Measurements from ENCODE around the gene HECTD1.

HECTD1 gene

DNA sequence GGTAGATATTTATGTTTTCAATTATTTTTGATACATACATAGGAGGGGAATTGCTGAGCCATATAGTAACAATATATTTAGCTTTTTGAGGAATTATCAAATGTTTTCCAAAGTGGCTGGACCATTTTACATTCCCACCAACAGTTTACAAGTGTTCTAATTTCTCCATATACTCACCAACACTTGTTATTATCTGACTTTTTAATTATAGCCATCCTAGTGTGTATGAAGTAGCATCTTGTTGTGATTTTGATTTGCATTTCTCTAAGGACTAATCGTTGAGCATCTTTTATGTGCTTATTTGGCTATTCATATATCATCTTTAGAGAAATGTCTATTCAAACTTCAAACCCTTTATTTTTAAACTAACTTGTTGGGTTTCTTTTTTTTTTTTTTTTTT, 17.2 kb upstream of the HECTD1 start:
- Histone ChIP-seq H2AFZ (ENCODE audit: low read length, unreplicated experiment) (no peak overlapping the region), H3K79me2 (ENCODE audit: control insufficient read depth, insufficient read depth, low read length, unreplicated experiment) (no peaks in the 10 kb centered on the region), H3K27ac (ENCODE audit: low read depth, low read length) (no peak overlapping the region), H3K4me3 (ENCODE audit: low read depth, low read length) (no peak overlapping the region), H3K4me1 (ENCODE audit: control insufficient read depth, insufficient read depth, low read length, unreplicated experiment) (peaks cover 15% of the 10 kb centered on the region), H3K27me3 (ENCODE audit: insufficient read depth, low read length) (no peaks in the 10 kb centered on the region), H3K36me3 (ENCODE audit: insufficient read depth, low read length) (no peaks in the 10 kb centered on the region)

DNA sequence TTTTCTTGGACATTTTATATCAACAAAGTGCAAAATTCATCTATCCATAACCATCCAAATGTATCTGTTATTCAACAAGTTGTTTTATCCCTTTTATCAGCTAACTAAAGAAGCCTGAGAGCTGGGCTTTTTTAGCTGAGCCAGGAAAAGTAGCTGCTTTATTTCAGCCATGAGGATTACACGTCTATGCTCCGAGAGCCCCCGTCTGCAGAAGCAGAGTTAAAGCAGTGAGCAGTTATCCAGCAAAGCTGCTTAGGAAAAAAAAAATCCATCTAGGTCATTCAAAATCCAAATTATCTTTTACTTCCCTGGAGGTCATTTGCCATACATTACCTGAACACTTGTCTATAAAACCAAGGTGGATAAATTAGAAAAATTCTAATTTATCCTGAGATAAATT, 15.7 kb upstream of the HECTD1 start:
- no peak overlapping the region for H2AFZ ChIP-seq (ENCODE audit: low read length, unreplicated experiment)
- H3K36me3 ChIP-seq (ENCODE audit: insufficient read depth, low read length): no peaks in the 10 kb centered on the region
- H3K27me3 ChIP-seq (ENCODE audit: insufficient read depth, low read length): no peaks in the 10 kb centered on the region
- peaks cover 7% of the 10 kb centered on the region for H3K4me1 ChIP-seq (ENCODE audit: control insufficient read depth, insufficient read depth, low read length, unreplicated experiment)
- H3K79me2 ChIP-seq (ENCODE audit: control insufficient read depth, insufficient read depth, low read length, unreplicated experiment): no peaks in the 10 kb centered on the region
- no peak overlapping the region for H3K27ac ChIP-seq (ENCODE audit: low read depth, low read length)
- H3K4me3 ChIP-seq (ENCODE audit: low read depth, low read length): no peak overlapping the region

DNA sequence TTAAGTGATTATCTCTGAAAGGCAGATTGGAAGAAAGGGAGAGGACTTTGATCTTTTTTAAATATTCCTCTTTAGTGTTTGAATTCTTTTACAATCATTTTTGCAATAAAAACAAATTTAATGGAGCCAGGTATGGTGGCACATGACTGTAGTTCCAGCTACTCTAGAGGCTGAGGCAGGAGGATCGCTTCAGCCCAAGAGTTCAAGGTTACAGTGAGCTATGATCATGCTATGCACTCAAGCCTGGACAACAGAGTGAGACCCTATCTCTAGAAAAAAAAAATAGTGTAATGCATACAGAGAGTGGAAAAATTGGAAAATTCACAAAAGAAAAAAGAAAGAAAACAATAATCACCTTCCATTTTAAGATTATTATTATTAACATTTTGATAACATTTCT, 15.2 kb upstream of the HECTD1 start:
- peaks cover 4% of the 10 kb centered on the region for H3K4me1 ChIP-seq (ENCODE audit: control insufficient read depth, insufficient read depth, low read length, unreplicated experiment)
- H3K27me3 ChIP-seq (ENCODE audit: insufficient read depth, low read length): no peaks in the 10 kb centered on the region
- H3K4me3 ChIP-seq (ENCODE audit: low read depth, low read length): no peak overlapping the region
- no peak overlapping the region for H3K27ac ChIP-seq (ENCODE audit: low read depth, low read length)
- H2AFZ ChIP-seq (ENCODE audit: low read length, unreplicated experiment): no peak overlapping the region
- H3K36me3 ChIP-seq (ENCODE audit: insufficient read depth, low read length): no peaks in the 10 kb centered on the region
- no peaks in the 10 kb centered on the region for H3K79me2 ChIP-seq (ENCODE audit: control insufficient read depth, insufficient read depth, low read length, unreplicated experiment)

DNA sequence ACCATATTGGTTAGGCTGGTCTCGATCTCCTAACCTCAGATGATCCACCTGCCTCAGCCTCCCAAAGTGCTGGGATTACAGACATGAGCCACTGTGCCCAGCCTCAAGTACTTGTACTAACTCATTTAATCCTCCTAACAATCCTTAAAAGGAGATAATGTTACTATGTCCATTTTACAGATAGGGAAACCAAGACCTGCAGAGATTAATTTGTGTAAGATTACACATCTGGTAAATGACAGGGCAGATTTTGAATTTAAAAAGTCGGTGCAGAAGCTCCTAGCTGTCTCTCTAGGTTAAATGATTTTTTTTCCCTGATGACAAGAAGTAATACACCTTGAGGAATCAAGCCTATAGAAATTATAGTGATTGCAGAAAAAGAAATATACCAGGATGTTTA, 13.7 kb upstream of the HECTD1 start:
- no peak overlapping the region for H3K27ac ChIP-seq (ENCODE audit: low read depth, low read length)
- no peaks in the 10 kb centered on the region for H3K36me3 ChIP-seq (ENCODE audit: insufficient read depth, low read length)
- no peaks in the 10 kb centered on the region for H3K27me3 ChIP-seq (ENCODE audit: insufficient read depth, low read length)
- peaks cover 4% of the 10 kb centered on the region for H3K4me1 ChIP-seq (ENCODE audit: control insufficient read depth, insufficient read depth, low read length, unreplicated experiment)
- no peak overlapping the region for H2AFZ ChIP-seq (ENCODE audit: low read length, unreplicated experiment)
- H3K4me3 ChIP-seq (ENCODE audit: low read depth, low read length): no peak overlapping the region
- H3K79me2 ChIP-seq (ENCODE audit: control insufficient read depth, insufficient read depth, low read length, unreplicated experiment): no peaks in the 10 kb centered on the region

DNA sequence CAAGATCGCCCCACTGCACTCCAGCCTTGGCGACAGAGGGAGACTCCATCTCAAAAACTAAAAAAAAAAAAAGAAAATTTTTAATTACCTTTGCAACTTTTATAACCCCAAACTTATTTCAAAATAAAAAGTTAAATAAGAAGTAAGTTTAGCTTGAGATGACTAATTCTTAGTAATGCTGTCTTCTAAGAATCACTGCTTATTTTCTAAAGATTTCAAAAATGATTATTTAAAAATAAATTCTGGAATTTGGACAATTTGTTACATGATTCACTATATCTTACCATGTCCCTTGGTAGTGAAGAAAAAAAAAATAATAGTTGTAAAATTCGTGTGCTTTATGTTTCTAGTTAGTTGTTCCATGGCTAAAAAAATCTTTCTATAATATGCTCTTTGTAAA, 11.6 kb upstream of the HECTD1 start:
- Histone ChIP-seq H2AFZ (ENCODE audit: low read length, unreplicated experiment) (no peak overlapping the region), H3K4me3 (ENCODE audit: low read depth, low read length) (no peak overlapping the region), H3K27ac (ENCODE audit: low read depth, low read length) (peak overlapping the region; percentile 38), H3K36me3 (ENCODE audit: insufficient read depth, low read length) (no peaks in the 10 kb centered on the region), H3K79me2 (ENCODE audit: control insufficient read depth, insufficient read depth, low read length, unreplicated experiment) (no peaks in the 10 kb centered on the region), H3K4me1 (ENCODE audit: control insufficient read depth, insufficient read depth, low read length, unreplicated experiment) (peaks cover 4% of the 10 kb centered on the region), H3K27me3 (ENCODE audit: insufficient read depth, low read length) (no peaks in the 10 kb centered on the region)

DNA sequence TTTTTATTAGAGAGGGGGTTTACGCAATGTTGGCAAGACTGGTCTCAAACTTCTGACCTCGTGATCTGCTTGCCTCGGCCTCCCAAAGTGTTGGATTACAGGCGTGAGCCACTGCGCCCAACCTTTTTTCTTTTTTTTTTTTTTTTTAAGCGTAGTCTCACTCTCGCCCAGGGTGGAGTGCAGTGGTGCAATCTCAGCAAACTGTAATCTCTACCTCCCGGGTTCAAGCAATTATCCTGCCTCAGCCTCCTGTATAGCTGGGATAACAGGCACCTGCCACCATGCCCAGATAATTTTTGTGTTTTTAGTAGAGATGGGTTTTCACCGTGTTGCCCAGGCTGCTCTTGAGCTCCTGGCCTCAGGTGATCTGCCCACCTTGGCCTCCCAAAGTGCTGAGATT, 8.8 kb upstream of the HECTD1 start:
- no peak overlapping the region for H3K27ac ChIP-seq (ENCODE audit: low read depth, low read length)
- H3K4me3 ChIP-seq (ENCODE audit: low read depth, low read length): no peak overlapping the region
- no peaks in the 10 kb centered on the region for H3K36me3 ChIP-seq (ENCODE audit: insufficient read depth, low read length)
- H3K27me3 ChIP-seq (ENCODE audit: insufficient read depth, low read length): no peaks in the 10 kb centered on the region
- H3K79me2 ChIP-seq (ENCODE audit: control insufficient read depth, insufficient read depth, low read length, unreplicated experiment): no peaks in the 10 kb centered on the region
- H3K4me1 ChIP-seq (ENCODE audit: control insufficient read depth, insufficient read depth, low read length, unreplicated experiment): peaks cover 4% of the 10 kb centered on the region
- H2AFZ ChIP-seq (ENCODE audit: low read length, unreplicated experiment): no peak overlapping the region

DNA sequence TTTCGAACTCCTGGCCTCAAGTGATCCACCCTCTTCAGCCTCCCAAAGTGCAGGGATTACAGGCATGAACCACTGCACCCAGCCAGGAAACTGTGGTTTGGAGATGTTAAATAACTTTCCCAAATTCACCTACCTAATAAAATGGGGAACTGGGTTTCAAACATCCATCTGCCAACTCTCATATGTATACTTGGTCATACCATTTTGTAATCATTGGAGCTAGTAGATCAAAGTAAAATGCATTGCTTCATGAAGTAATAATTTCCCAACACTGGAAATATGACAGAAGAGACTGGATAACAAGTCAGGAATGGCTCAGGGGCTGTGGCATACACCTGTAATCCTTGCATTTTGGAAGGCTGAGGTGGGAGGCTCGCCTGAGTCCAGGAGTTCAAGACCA, 5.3 kb upstream of the HECTD1 start:
- Histone ChIP-seq H3K27me3 (ENCODE audit: insufficient read depth, low read length) (no peaks in the 10 kb centered on the region), H3K4me3 (ENCODE audit: low read depth, low read length) (no peak overlapping the region), H2AFZ (ENCODE audit: low read length, unreplicated experiment) (no peak overlapping the region), H3K79me2 (ENCODE audit: control insufficient read depth, insufficient read depth, low read length, unreplicated experiment) (no peaks in the 10 kb centered on the region), H3K4me1 (ENCODE audit: control insufficient read depth, insufficient read depth, low read length, unreplicated experiment) (peaks cover 9% of the 10 kb centered on the region), H3K27ac (ENCODE audit: low read depth, low read length) (no peak overlapping the region), H3K36me3 (ENCODE audit: insufficient read depth, low read length) (no peaks in the 10 kb centered on the region)

DNA sequence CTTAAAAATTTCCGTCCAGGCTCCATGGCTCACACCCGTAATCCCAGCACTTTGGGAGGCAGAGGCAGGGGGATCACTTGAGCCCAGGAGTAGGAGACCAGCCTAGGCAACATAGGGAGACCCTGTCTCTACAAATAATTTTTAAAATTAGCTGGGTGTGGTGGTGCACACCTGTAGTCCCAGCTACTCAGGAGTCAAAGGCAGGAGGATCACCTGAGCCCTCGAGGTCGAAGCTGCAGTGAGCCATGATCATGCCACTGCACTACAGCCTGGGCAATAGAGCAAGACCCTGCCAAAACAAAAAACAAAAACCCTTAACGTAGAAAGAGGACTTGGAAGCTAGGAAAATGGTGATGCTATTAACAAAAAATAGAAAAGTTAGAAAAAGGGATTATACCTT, 2.0 kb upstream of the HECTD1 start:
- peaks cover 28% of the 10 kb centered on the region for H3K79me2 ChIP-seq (ENCODE audit: control insufficient read depth, insufficient read depth, low read length, unreplicated experiment)
- no peaks in the 10 kb centered on the region for H3K36me3 ChIP-seq (ENCODE audit: insufficient read depth, low read length)
- no peaks in the 10 kb centered on the region for H3K27me3 ChIP-seq (ENCODE audit: insufficient read depth, low read length)
- no peak overlapping the region for H3K27ac ChIP-seq (ENCODE audit: low read depth, low read length)
- peaks cover 16% of the 10 kb centered on the region for H3K4me1 ChIP-seq (ENCODE audit: control insufficient read depth, insufficient read depth, low read length, unreplicated experiment)
- no peak overlapping the region for H3K4me3 ChIP-seq (ENCODE audit: low read depth, low read length)
- no peak overlapping the region for H2AFZ ChIP-seq (ENCODE audit: low read length, unreplicated experiment)

DNA sequence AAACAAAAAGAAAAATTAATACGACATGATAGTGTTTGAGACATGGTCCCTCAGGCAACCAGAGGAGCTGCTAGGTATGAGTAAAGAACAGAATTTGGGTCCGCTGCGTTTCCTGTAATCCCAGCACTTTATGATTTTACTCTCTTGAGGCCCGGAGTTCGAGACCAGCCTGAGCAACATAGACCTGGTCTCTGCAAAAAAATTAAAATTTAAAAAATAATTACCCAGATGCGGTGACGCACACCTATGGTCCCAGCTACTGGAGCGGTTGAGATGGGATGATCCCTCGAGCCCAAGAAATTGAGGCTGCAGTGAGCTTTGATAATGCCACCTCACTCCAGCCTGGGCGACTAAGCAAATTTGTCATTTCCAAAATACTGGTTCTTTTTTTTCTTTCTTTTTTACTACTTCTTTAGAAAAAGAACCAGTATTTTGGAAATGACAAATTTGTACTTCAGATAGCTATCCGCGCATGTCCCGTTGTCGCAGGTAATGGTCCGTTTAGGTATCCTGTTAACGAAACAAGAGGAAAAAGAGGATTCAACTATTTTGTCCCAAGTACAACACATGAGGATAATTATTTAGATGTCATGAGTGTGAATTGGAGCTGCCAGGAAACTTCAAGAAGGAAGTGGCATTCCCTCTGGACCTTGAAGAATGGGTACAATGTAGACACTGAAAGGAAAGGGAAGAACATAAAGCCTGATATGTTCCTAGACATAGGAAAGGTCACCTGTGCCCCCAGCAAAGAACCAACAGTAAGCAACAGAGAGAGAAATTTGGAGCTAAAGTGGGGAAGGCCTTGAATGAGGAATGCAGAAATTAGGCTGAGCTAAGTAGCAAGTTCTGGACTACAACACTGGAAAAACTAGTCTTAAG, 1.2 kb upstream of the HECTD1 start:
- Histone ChIP-seq H2AFZ (ENCODE audit: low read length, unreplicated experiment) (peak overlapping the region; percentile 92), H3K4me3 (ENCODE audit: low read depth, low read length) (peak overlapping the region; percentile 98), H3K4me1 (ENCODE audit: control insufficient read depth, insufficient read depth, low read length, unreplicated experiment) (peaks cover 17% of the 10 kb centered on the region), H3K27me3 (ENCODE audit: insufficient read depth, low read length) (no peaks in the 10 kb centered on the region), H3K27ac (ENCODE audit: low read depth, low read length) (peak overlapping the region; percentile 98), H3K79me2 (ENCODE audit: control insufficient read depth, insufficient read depth, low read length, unreplicated experiment) (peaks cover 36% of the 10 kb centered on the region), H3K36me3 (ENCODE audit: insufficient read depth, low read length) (no peaks in the 10 kb centered on the region; the same call in 1 of the 2 replicates)

DNA sequence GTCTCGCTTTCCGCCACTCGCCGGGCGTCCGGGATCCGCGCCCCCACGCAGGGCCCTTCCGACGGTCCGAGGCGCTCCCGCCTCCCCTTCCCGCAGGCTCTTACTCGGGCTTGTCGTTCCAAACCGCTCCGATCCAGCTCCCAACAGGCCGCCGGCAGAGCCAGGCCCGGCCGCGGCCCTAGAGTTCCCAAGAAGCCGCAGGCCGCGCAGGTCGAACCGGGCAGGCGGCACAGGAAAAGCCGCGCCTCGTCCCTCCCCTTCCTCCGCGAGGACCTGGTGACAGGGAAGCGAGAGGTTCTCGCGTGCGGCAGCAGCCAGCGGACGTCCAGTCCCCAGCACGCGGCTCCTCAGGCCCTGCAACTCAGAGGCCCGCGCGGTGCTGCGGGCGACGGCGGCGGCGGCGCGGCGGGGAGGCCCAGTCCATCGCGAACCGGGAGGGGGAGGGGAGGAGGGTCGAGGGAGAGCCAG, 272 bp downstream of the HECTD1 start:
- peaks cover 17% of the 10 kb centered on the region for H3K4me1 ChIP-seq (ENCODE audit: control insufficient read depth, insufficient read depth, low read length, unreplicated experiment)
- peak overlapping the region; percentile 98 for H3K4me3 ChIP-seq (ENCODE audit: low read depth, low read length)
- H3K36me3 ChIP-seq (ENCODE audit: insufficient read depth, low read length): peaks cover 5% of the 10 kb centered on the region; the same call in 1 of the 2 replicates
- peak overlapping the region; percentile 74 for H2AFZ ChIP-seq (ENCODE audit: low read length, unreplicated experiment)
- peaks cover 46% of the 10 kb centered on the region for H3K79me2 ChIP-seq (ENCODE audit: control insufficient read depth, insufficient read depth, low read length, unreplicated experiment)
- H3K27me3 ChIP-seq (ENCODE audit: insufficient read depth, low read length): no peaks in the 10 kb centered on the region
- peak overlapping the region; percentile 98 for H3K27ac ChIP-seq (ENCODE audit: low read depth, low read length)

Data from ACC112 (cell line).